Activated T-helper 17 cell treated with anti-CD3 and anti-CD28 coated beads, Interleukin-2, amount 50 U/mL, for 72 hours (primary cell): ENCODE data around the gene LUM. TPM values are rescaled to one million over a fixed set of nuclear protein-coding genes. Genes with fewer than 3 reads are reported as not detected.

Experiments
- ATAC-seq: fragments of 150-1000 bp; cut with Tn5 transposase; replicated peaks from 2 replicates; pipeline ENCODE4 v1.10.0; 2021; ENCODE audit warnings: mild to moderate bottlenecking, moderate library complexity
- H3K27ac Mint-ChIP-seq: one replicate; pipeline ENCODE4 v1.8.0; 2022; ENCODE audit warnings: mixed read lengths
- H3K27me3 Mint-ChIP-seq: one replicate; pipeline ENCODE4 v1.8.0; 2022; ENCODE audit warnings: mixed read lengths
- H3K36me3 Mint-ChIP-seq: one replicate; pipeline ENCODE4 v1.8.0; 2022; ENCODE audit warnings: low read depth, mild to moderate bottlenecking, mixed read lengths
- H3K4me1 Mint-ChIP-seq: one replicate; pipeline ENCODE4 v1.8.0; 2022; ENCODE audit warnings: mixed read lengths
- H3K4me3 Mint-ChIP-seq: one replicate; pipeline ENCODE4 v1.8.0; 2022; ENCODE audit warnings: mild to moderate bottlenecking, mixed read lengths
- H3K9me3 Mint-ChIP-seq: one replicate; pipeline ENCODE4 v1.8.0; 2022; ENCODE audit warnings: mixed read lengths
- total RNA-seq, 2 donors: library from RNA; stranded (reverse); gene quantifications; one replicate each; pipeline ENCODE4 v1.2.3, GENCODE V29; 2022

LUM gene
- total RNA-seq, 2 donors from 2014 or later, result not detected

DNA sequence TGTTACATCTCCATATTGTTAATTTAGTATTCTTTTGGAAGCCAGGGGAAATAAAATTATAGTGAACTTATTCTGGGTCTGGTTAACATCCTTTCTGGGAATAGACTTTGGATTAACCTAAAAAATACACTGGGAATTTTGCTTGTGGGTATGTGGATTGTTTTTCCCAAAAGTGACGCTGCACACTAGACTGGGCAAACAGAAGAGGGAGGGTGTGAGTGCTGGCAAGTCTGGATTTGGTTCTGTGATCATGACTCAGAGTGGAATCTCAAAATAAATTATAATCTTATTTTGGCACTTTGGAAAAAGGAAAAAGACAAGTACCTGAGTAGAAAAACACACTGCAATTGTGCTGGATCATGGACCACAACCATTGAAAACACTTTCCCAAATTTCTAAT, 15.2 kb upstream of the LUM start:
- Mint-ChIP-seq H3K4me1 (no peaks in the 10 kb centered on the region), H3K27me3 (peaks cover 4% of the 10 kb centered on the region), H3K27ac (no peak overlapping the region), H3K4me3 (no peak overlapping the region), H3K36me3 (no peaks in the 10 kb centered on the region), H3K9me3 (no peaks in the 10 kb centered on the region)
- ATAC-seq, result no peak

- H3K27ac Mint-ChIP-seq, result no peak overlapping the region
- H3K4me3 Mint-ChIP-seq, result no peak overlapping the region
- H3K9me3 Mint-ChIP-seq, result no peaks in the 10 kb centered on the region
- peaks cover 9% of the 10 kb centered on the region for H3K27me3 Mint-ChIP-seq
- H3K4me1 Mint-ChIP-seq, result no peaks in the 10 kb centered on the region
- no peak for ATAC-seq
- H3K36me3 Mint-ChIP-seq, result no peaks in the 10 kb centered on the region
These were observed 12.1 kb upstream of the LUM start for GRCh38 chr12:91123236-91123916.

DNA sequence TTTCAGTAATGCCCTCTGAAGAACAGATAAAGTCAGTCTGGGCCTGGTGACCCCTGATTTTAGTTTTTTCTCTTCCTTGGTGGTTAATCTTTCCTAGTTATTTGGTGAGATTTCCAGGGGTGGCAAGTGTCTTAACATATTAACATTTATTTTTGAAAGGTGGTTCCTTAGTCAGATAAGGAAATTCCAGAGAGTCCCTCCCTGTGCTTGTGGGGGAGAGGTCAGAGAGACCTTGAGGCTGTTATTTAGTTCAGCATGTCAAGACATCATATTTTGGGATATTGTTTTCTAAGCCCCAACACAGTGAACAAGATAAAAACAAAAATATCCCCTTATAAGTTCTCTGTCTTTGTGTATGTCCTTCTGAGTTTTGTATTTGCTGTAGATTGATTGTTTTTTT, 9.5 kb upstream of the LUM start:
- Mint-ChIP-seq H3K27ac (no peak overlapping the region), H3K9me3 (no peaks in the 10 kb centered on the region), H3K27me3 (peaks cover 5% of the 10 kb centered on the region)

DNA sequence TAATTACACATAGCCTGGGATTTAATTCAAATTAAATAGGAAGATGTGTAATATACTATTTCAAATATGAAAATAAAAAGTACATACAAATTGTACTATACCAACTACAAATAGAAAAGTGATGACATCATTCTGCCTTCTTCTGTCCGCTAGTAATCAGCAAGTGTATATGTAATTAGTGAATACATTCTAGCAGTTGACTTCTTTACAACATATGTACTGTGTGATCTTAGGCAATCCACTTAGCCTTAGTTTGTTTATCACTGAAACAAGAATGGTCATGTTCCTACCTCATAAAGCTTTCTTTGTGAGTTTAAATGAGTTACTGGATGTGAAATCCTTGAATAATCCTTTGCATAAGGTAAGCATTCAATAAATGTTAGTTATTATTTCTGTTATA, 7.8 kb upstream of the LUM start:
- no peak overlapping the region for H3K27ac Mint-ChIP-seq
- no peak overlapping the region for H3K4me3 Mint-ChIP-seq
- no peaks in the 10 kb centered on the region for H3K4me1 Mint-ChIP-seq
- no peaks in the 10 kb centered on the region for H3K9me3 Mint-ChIP-seq
- H3K27me3 Mint-ChIP-seq, result peaks cover 5% of the 10 kb centered on the region
- H3K36me3 Mint-ChIP-seq, result no peaks in the 10 kb centered on the region
- no peak for ATAC-seq

More for the DNA sequence above, 9.5 kb upstream of the LUM start:
- no peak overlapping the region for H3K4me3 Mint-ChIP-seq
- ATAC-seq, result no peak
- H3K4me1 Mint-ChIP-seq, result no peaks in the 10 kb centered on the region
- no peaks in the 10 kb centered on the region for H3K36me3 Mint-ChIP-seq

GRCh38 chr12:91113621-91114020, 2.3 kb upstream of the LUM start:
- no peak overlapping the region for H3K27ac Mint-ChIP-seq
- H3K27me3 Mint-ChIP-seq, result peaks cover 4% of the 10 kb centered on the region
- H3K4me1 Mint-ChIP-seq, result no peaks in the 10 kb centered on the region
- no peak overlapping the region for H3K4me3 Mint-ChIP-seq
- H3K9me3 Mint-ChIP-seq, result no peaks in the 10 kb centered on the region
- ATAC-seq, result no peak
- H3K36me3 Mint-ChIP-seq, result no peaks in the 10 kb centered on the region

GRCh38 chr12:91110311-91110924, 876 bp downstream of the LUM start:
- Mint-ChIP-seq H3K36me3 (no peaks in the 10 kb centered on the region), H3K9me3 (no peaks in the 10 kb centered on the region), H3K4me3 (no peak overlapping the region), H3K27ac (no peak overlapping the region), H3K27me3 (peaks cover 4% of the 10 kb centered on the region), H3K4me1 (no peaks in the 10 kb centered on the region)
- ATAC-seq, result no peak

DNA sequence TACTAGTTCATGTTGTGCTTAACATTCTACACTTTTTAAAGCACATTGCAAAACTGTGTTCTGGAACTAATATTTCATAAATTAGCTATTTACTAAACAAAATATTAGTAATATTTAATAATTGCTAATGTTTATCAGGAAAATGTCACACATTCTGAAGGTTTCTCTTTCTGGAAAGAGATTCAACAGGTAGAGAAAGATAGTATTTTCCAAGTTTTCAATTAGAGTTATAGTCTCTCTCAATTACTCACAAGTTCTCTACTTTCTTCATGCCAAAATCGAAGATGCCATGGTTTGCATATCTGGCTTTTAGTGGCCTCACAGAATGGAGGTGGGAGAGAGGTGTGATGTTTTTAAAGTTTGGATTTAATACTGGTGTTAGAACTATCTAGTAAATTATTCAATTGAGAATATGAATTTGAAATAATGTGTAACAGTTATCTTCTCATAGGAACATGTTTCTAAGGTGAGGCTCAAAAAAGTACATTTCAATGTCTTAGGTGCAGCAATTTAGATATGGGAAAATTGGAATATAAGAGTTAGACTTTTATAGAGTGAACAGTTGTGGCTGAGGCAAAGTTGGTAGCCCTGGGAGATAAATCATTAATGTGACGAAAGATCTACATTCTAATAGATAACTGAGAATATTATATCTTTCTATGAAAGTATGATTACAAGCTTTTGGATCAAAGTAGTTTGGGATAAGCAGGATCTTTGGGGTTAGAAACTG, 1.5 kb downstream of the LUM start:
- H3K27me3 Mint-ChIP-seq, result peaks cover 4% of the 10 kb centered on the region
- no peak overlapping the region for H3K4me3 Mint-ChIP-seq
- H3K4me1 Mint-ChIP-seq, result no peaks in the 10 kb centered on the region
- ATAC-seq, result no peak
- H3K9me3 Mint-ChIP-seq, result no peaks in the 10 kb centered on the region
- no peaks in the 10 kb centered on the region for H3K36me3 Mint-ChIP-seq
- H3K27ac Mint-ChIP-seq, result no peak overlapping the region

DNA sequence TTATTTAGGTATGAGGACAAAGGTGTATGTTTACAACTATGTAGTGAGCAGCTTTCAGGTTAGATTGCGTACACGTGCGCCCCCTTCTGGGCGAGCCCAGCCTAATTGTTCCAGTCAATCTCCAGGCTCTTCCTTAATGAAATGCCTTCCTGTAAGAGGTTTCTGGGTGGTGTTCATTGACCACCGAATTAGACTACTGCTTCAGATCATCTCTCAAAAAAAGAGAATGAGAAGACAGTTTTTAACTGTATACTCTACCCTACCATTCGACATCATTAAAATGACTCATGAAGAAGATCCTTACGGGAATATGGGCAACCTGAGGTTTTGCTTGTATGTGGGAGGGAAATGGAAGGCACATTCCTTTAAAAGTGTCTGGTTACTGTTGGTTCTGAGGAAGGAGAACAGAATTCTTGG, 2.1 kb downstream of the LUM start:
- peak; percentile 59 for ATAC-seq
- peaks cover 4% of the 10 kb centered on the region for H3K27me3 Mint-ChIP-seq
- H3K4me1 Mint-ChIP-seq, result no peaks in the 10 kb centered on the region
- H3K4me3 Mint-ChIP-seq, result no peak overlapping the region
- no peaks in the 10 kb centered on the region for H3K36me3 Mint-ChIP-seq
- H3K9me3 Mint-ChIP-seq, result no peaks in the 10 kb centered on the region
- H3K27ac Mint-ChIP-seq, result no peak overlapping the region

DNA sequence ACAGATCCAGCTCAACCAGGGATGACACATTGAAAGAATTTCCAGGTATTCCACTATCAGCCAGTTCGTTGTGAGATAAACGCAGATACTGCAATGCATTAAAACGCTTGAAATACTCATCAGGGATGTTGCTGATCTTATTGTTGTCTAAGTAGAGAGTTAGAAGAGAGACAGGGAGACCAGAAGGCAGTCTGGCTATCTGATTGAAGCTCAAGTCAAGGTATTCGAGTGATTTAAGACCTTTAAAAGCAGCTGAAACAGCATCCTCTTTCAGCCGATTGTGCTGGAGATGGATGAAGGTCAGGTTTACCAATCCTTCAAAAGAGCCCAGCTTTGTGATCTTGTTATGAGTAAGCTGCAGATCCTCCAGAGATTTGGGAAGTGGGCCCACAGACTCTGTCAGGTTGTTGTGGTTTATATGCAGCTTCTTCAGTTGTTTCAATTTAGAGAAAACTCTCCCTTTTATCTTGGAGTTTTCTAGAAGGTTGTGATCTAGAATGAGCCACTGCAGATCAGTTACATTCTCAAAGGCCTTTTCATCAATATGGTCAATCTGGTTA, 3.0 kb downstream of the LUM start:
- Mint-ChIP-seq H3K36me3 (no peaks in the 10 kb centered on the region), H3K27me3 (peaks cover 4% of the 10 kb centered on the region), H3K4me1 (no peaks in the 10 kb centered on the region), H3K9me3 (no peaks in the 10 kb centered on the region), H3K27ac (no peak overlapping the region), H3K4me3 (no peak overlapping the region)
- no peak for ATAC-seq

- no peak for ATAC-seq
- no peaks in the 10 kb centered on the region for H3K4me1 Mint-ChIP-seq
- H3K27ac Mint-ChIP-seq, result no peak overlapping the region
- H3K27me3 Mint-ChIP-seq, result peaks cover 4% of the 10 kb centered on the region
- no peaks in the 10 kb centered on the region for H3K9me3 Mint-ChIP-seq
- no peaks in the 10 kb centered on the region for H3K36me3 Mint-ChIP-seq
- no peak overlapping the region for H3K4me3 Mint-ChIP-seq
These were observed 5.0 kb downstream of the LUM start for GRCh38 chr12:91106283-91106682.

GRCh38 chr12:91105807-91106206, 5.5 kb downstream of the LUM start:
- no peaks in the 10 kb centered on the region for H3K9me3 Mint-ChIP-seq

DNA sequence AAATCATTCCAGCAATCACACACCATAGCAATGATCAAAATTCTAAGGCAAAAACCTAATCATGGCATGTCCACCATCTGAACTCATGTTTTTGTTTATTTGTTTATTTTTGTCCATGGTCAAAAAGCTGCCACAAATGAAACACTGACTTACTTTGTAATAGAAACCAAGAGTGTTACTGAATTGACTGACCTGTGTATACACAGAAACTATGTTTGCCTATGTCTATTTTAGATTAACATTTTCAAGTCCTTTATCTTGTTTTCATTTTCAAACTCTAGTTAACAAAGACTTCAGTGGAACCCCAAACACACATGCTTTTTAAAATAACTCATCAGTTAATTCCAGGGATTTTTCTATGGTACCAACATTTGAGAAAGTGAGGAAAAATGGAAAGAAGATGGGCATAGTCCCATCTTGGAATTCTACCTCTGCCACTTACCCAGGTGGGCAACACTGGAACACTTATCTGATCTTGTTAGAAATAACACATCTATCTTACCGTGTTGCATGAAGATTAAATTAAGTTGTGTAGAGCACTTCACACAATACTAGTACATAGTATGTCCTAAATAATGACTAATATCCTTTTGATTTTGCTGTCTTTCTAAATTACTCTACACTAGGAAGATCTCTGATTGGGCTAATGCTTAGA, 6.4 kb downstream of the LUM start:
- Mint-ChIP-seq H3K27me3 (peaks cover 2% of the 10 kb centered on the region), H3K9me3 (no peaks in the 10 kb centered on the region), H3K4me3 (no peak overlapping the region), H3K36me3 (no peaks in the 10 kb centered on the region), H3K4me1 (no peaks in the 10 kb centered on the region), H3K27ac (no peak overlapping the region)
- no peak for ATAC-seq

More at GRCh38 chr12:91105807-91106206, 5.5 kb downstream of the LUM start:
- Mint-ChIP-seq H3K4me3 (no peak overlapping the region), H3K36me3 (no peaks in the 10 kb centered on the region), H3K27me3 (peaks cover 4% of the 10 kb centered on the region), H3K4me1 (no peaks in the 10 kb centered on the region), H3K27ac (no peak overlapping the region)
- ATAC-seq, result no peak

- H3K27me3 Mint-ChIP-seq, result no peaks in the 10 kb centered on the region
- no peaks in the 10 kb centered on the region for H3K36me3 Mint-ChIP-seq
- H3K9me3 Mint-ChIP-seq, result no peaks in the 10 kb centered on the region
- no peak overlapping the region for H3K4me3 Mint-ChIP-seq
- H3K4me1 Mint-ChIP-seq, result no peaks in the 10 kb centered on the region
- no peak overlapping the region for H3K27ac Mint-ChIP-seq
- ATAC-seq, result no peak
These were observed 7.7 kb downstream of the LUM start for GRCh38 chr12:91103624-91104023.

- H3K27ac Mint-ChIP-seq, result no peak overlapping the region
These were observed 8.2 kb downstream of the LUM start for GRCh38 chr12:91103101-91103500.

More at GRCh38 chr12:91103101-91103500, 8.2 kb downstream of the LUM start:
- Mint-ChIP-seq H3K4me1 (no peaks in the 10 kb centered on the region), H3K9me3 (no peaks in the 10 kb centered on the region), H3K4me3 (no peak overlapping the region), H3K27me3 (no peaks in the 10 kb centered on the region), H3K36me3 (no peaks in the 10 kb centered on the region)
- ATAC-seq, result no peak
